MM.1S (cell line): Measurements from ENCODE around the gene ACKR2.

Source experiments
- CTCF ChIP-seq: fragments of 300-600 bp; sonication (generic); IDR thresholded peaks from 2 replicates; pipeline ENCODE4 v1.5.1; 2016; ENCODE audit warnings: antibody characterized with exemption, low read length, mixed read lengths
- EZH2phosphoT487 ChIP-seq: fragments of 300-600 bp; sonication (generic); IDR thresholded peaks from 2 replicates; pipeline ENCODE4 v1.6.1; 2018; ENCODE audit warnings: antibody characterized with exemption, low read length

DNA sequence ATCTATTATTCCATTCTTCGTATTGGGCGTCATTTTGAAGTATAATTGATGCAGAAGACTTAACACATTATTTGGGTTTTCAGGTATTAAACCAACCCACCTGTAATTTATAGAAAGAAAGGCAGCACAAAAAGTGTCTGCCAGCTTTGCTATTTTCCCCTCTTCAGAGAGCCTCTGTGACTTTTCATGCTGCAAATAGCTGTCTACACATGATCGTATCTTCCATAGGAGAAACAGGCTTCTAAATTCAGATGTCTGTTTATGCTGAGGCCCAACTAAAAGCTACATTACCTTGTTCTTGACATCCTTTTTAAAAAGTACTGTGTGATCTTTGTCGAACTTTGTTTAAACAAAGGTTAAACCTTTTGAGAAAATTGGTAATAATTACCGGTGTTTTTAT lies 5.0 kb downstream of the ACKR2 start:
- TF ChIP-seq CTCF = no peak
- no peak for TF ChIP-seq EZH2phosphoT487
